ENCODE results near the gene WDFY1.

Gene WDFY1

DNA sequence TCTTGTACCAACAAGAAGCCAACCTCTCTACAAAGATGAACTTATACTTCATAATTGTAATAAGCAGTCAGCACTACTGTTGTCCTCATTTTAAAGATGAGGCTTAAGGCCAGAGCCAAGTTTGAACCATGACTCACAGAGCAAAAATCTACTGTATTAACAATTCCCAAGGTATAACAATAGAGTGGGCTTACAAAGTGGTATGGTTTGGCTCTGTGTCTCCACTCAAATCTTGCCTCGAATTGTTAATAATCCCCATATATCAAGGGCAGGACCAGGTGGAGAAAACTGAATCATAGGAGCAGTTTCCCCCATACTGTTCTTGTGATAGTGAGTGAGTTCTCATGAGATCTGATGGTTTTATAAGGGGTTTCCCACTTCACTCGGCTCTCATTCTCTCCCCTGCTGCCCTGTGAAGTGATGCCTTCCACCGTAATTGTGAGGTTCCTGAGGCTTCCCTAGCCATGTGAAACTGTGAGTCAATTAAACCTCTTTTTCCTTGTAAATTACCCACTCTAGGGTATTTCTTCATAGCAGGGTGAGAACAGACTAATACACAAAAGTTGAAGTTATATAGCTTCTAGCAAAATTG, 31.6 kb upstream of the WDFY1 start:
- H3K36me3 ChIP-seq (ENCODE audit: insufficient read depth, low read length) = peaks cover 64% of the 10 kb centered on the region

DNA sequence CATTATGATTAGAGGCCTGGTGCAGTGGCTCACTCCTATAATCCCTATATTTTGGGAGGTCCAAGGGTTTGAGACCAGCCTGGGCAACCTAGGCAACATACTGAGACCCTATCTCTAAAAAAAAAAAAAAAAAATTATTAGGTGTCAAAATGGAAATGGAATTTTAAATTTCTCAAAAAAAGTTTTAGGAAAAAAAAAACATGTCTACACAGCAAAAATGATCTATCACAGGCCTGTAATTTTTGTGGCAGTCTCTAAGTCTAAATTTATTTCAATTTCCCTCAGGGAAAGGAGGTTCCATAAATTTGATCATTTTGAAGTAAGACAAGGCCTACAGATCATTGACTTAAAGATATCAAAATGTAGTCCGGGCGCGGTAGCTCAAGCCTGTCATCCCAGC, 28.5 kb upstream of the WDFY1 start:
- Histone ChIP-seq H3K27me3 (ENCODE audit: control insufficient read depth, insufficient read depth, low read length) (no peaks in the 10 kb centered on the region), H3K9me3 (replicated peaks; ENCODE audit: low read length) (no peaks in the 10 kb centered on the region), H3K9ac (ENCODE audit: low read depth, low read length) (no peak overlapping the region)

More for the DNA sequence above, 31.6 kb upstream of the WDFY1 start:
- H3K4me1 ChIP-seq (ENCODE audit: control insufficient read depth, insufficient read depth, low read length) = peaks cover 14% of the 10 kb centered on the region
- H3K4me3 ChIP-seq (ENCODE audit: low read length) = no peak overlapping the region
- H3K9me3 ChIP-seq (replicated peaks; ENCODE audit: low read length) = no peaks in the 10 kb centered on the region
- H3K27me3 ChIP-seq (ENCODE audit: control insufficient read depth, insufficient read depth, low read length) = no peaks in the 10 kb centered on the region
- H3K9ac ChIP-seq (ENCODE audit: low read depth, low read length) = no peak overlapping the region
- H3K4me2 ChIP-seq (ENCODE audit: low read length) = no peak overlapping the region

DNA sequence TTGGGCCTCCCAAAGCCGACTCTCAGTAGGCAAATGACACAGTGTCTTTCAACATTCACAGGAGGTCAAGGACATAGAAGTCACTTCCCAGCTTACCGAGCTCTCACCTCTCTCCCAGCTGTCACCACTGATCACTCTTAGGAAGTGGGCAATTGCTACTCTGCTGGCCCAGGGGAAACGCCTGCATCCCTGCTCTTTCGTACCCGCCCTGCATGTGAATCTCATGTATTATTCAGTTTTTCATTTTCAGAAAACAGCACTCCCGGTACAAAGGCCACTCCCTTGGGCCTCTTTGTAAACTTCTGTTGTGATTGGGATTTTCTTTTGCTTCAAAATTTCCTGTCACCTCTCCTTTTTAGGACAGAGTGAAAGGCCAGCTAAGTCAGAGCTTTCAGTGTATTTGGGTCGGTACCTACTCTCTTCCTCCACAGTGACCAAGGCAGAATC, 27.5 kb upstream of the WDFY1 start:
- Histone ChIP-seq H3K36me3 (ENCODE audit: insufficient read depth, low read length) (peaks cover 26% of the 10 kb centered on the region), H3K9ac (ENCODE audit: low read depth, low read length) (no peak overlapping the region), H3K4me3 (ENCODE audit: low read length) (no peak overlapping the region), H3K4me2 (ENCODE audit: low read length) (no peak overlapping the region), H3K4me1 (ENCODE audit: control insufficient read depth, insufficient read depth, low read length) (peaks cover 21% of the 10 kb centered on the region), H3K27me3 (ENCODE audit: control insufficient read depth, insufficient read depth, low read length) (no peaks in the 10 kb centered on the region), H3K9me3 (replicated peaks; ENCODE audit: low read length) (no peaks in the 10 kb centered on the region)

More for the DNA sequence above, 28.5 kb upstream of the WDFY1 start:
- Histone ChIP-seq H3K4me1 (ENCODE audit: control insufficient read depth, insufficient read depth, low read length) (peaks cover 14% of the 10 kb centered on the region), H3K36me3 (ENCODE audit: insufficient read depth, low read length) (peaks cover 33% of the 10 kb centered on the region), H3K4me3 (ENCODE audit: low read length) (no peak overlapping the region), H3K4me2 (ENCODE audit: low read length) (no peak overlapping the region)

DNA sequence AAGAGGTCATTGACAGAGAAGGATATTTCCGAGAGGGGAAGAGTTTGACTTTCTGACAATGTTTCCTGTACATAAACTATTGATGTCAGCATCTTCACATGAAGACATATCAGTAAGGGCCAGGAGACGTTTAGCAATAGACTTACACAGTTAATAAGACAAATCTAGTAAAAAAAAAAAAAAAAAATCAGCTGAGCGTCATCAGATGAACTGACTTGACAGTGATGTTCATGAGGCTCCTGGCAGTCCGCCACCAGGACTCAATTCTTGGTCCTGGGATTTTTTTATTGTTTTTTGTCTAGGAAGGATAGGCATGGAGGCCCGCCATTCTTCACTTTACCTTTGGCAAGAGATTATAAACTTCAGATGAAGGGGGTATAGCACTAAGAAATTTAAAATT, 26.6 kb upstream of the WDFY1 start:
- H3K4me2 ChIP-seq (ENCODE audit: low read length) = no peak overlapping the region
- H3K4me1 ChIP-seq (ENCODE audit: control insufficient read depth, insufficient read depth, low read length) = peaks cover 16% of the 10 kb centered on the region
- peaks cover 24% of the 10 kb centered on the region for H3K36me3 ChIP-seq (ENCODE audit: insufficient read depth, low read length)
- no peak overlapping the region for H3K9ac ChIP-seq (ENCODE audit: low read depth, low read length)
- H3K4me3 ChIP-seq (ENCODE audit: low read length) = no peak overlapping the region
- H3K9me3 ChIP-seq (replicated peaks; ENCODE audit: low read length) = no peaks in the 10 kb centered on the region
- H3K27me3 ChIP-seq (ENCODE audit: control insufficient read depth, insufficient read depth, low read length) = no peaks in the 10 kb centered on the region

DNA sequence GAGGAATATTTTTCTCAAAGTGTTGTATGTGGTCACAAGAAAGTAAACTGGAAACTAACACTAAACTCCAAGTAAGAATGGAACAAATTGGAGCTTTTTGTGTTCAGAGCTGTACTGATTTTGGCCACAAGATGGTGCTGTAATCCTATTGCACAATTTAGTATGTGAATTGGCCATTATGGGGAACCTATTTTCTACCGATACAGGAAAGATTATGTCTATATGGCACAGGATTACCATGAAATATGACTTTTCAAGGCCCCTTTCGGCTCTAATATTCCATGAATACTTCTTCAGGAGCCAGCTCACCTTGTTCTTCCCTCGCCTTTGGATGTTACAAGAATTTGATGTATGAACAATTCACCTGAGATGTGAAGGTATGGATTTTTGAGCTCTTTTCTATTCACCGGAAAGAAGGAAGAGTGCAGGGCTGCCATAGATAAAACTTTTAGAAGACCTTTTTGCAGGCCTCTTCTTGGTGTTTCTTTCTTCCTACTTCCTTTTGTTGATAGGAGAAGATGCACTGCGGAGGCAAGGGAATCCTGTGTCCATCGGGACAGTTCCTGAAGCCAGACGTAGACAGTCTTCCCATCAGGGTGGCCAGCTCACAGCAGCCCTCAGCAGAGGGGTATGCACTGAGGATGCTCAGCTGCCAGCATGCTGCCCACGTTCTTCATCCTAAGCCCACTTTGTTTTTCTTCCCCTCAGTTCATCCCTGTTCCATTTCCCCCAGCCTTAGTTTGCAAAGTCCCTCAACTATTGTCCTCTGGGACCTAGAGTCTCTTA, 25.4 kb upstream of the WDFY1 start:
- H3K9ac ChIP-seq (ENCODE audit: low read depth, low read length) = no peak overlapping the region
- H3K4me1 ChIP-seq (ENCODE audit: control insufficient read depth, insufficient read depth, low read length) = peaks cover 11% of the 10 kb centered on the region
- no peak overlapping the region for H3K4me3 ChIP-seq (ENCODE audit: low read length)
- H3K4me2 ChIP-seq (ENCODE audit: low read length) = no peak overlapping the region
- H3K9me3 ChIP-seq (replicated peaks; ENCODE audit: low read length) = no peaks in the 10 kb centered on the region
- H3K27me3 ChIP-seq (ENCODE audit: control insufficient read depth, insufficient read depth, low read length) = no peaks in the 10 kb centered on the region
- H3K36me3 ChIP-seq (ENCODE audit: insufficient read depth, low read length) = peaks cover 19% of the 10 kb centered on the region

DNA sequence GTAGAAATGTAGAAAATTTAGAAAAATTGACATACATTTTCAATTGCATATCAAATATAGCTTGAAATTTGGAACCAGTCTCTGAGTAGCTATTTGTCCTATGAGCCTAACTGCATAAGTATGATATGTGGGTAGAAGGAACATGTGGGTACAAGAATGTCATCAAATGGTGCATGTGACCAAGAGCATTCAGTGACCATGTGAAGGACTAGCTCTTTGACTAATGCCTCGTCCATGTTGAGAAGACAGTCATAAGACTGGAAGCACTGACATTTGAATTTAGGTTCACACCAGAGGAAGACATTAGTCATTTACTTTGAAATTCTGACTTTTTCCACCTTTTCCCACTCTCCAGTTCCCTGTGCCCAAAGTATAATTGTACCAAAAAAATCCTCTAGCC, 24.7 kb upstream of the WDFY1 start:
- Histone ChIP-seq H3K4me1 (ENCODE audit: control insufficient read depth, insufficient read depth, low read length) (peaks cover 11% of the 10 kb centered on the region), H3K9ac (ENCODE audit: low read depth, low read length) (no peak overlapping the region), H3K4me2 (ENCODE audit: low read length) (no peak overlapping the region), H3K36me3 (ENCODE audit: insufficient read depth, low read length) (peaks cover 22% of the 10 kb centered on the region), H3K4me3 (ENCODE audit: low read length) (no peak overlapping the region), H3K9me3 (replicated peaks; ENCODE audit: low read length) (no peaks in the 10 kb centered on the region), H3K27me3 (ENCODE audit: control insufficient read depth, insufficient read depth, low read length) (no peaks in the 10 kb centered on the region)

DNA sequence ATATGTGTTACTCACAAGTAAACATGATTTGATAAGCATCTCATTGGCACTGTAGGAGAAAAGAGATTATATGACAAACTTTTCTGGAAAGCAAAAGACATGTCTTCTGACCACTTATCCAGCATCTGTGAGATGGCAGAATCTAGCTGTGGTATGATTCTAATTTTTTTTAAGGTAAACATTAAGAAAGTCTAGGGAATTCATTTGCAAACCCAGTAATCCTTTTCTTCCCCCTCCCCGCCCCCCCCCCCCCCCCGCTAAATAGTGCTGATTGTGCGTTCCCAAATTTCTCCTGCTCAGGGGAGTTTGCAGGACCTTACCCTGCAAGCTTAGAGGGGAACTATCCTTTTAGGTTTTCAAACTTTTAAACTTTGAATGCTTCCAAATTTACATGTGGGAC, 24.2 kb upstream of the WDFY1 start:
- Histone ChIP-seq H3K4me1 (ENCODE audit: control insufficient read depth, insufficient read depth, low read length) (peaks cover 11% of the 10 kb centered on the region), H3K9me3 (replicated peaks; ENCODE audit: low read length) (no peaks in the 10 kb centered on the region), H3K4me2 (ENCODE audit: low read length) (no peak overlapping the region), H3K27me3 (ENCODE audit: control insufficient read depth, insufficient read depth, low read length) (no peaks in the 10 kb centered on the region), H3K4me3 (ENCODE audit: low read length) (no peak overlapping the region), H3K36me3 (ENCODE audit: insufficient read depth, low read length) (peaks cover 28% of the 10 kb centered on the region), H3K9ac (ENCODE audit: low read depth, low read length) (no peak overlapping the region)

DNA sequence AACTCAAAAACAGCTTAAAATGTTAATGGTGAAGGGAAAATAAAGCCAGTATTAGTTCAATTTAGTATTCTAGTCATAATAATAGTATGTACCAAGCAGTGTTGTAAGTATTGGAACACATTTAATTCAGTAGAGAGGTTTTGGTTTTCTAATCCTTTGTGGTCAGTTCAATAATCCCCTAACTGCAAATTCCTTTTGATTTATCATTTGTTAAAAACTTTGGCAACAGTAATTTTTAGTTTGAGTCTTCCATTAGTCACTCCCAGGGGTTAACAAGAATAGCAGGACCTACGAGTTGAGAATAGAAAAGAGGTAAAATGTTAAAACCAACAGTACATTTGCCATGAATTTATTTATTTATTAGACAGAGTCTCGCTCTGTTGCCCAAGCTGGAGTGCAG, 22.8 kb upstream of the WDFY1 start:
- Histone ChIP-seq H3K9ac (ENCODE audit: low read depth, low read length) (no peak overlapping the region), H3K4me1 (ENCODE audit: control insufficient read depth, insufficient read depth, low read length) (peaks cover 11% of the 10 kb centered on the region), H3K9me3 (replicated peaks; ENCODE audit: low read length) (no peaks in the 10 kb centered on the region), H3K36me3 (ENCODE audit: insufficient read depth, low read length) (peaks cover 35% of the 10 kb centered on the region), H3K4me3 (ENCODE audit: low read length) (no peak overlapping the region), H3K27me3 (ENCODE audit: control insufficient read depth, insufficient read depth, low read length) (no peaks in the 10 kb centered on the region), H3K4me2 (ENCODE audit: low read length) (peak overlapping the region; percentile 8)

DNA sequence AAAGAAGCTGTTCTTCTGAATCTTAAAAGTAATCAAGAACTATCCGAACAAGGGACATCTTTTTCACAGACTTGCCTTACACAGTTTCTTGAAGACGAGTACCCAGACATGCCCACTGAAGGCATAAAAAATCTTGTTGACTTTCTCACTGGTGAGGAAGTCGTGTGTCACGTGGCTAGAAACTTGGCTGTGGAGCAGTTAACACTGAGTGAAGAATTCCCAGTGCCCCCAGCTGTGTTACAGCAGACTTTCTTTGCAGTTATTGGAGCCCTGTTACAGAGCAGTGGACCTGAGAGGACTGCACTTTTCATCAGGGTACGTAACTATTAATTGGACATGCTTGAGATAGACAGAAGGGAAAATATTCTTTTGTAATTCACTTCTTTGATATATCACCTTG, 14.6 kb upstream of the WDFY1 start:
- peaks cover 33% of the 10 kb centered on the region for H3K36me3 ChIP-seq (ENCODE audit: insufficient read depth, low read length)
- H3K27me3 ChIP-seq (ENCODE audit: control insufficient read depth, insufficient read depth, low read length) = no peaks in the 10 kb centered on the region
- H3K9ac ChIP-seq (ENCODE audit: low read depth, low read length) = no peak overlapping the region
- peak overlapping the region; percentile 72 for H3K4me2 ChIP-seq (ENCODE audit: low read length)
- H3K9me3 ChIP-seq (replicated peaks; ENCODE audit: low read length) = no peaks in the 10 kb centered on the region
- peaks cover 36% of the 10 kb centered on the region for H3K4me1 ChIP-seq (ENCODE audit: control insufficient read depth, insufficient read depth, low read length)
- no peak overlapping the region for H3K4me3 ChIP-seq (ENCODE audit: low read length)

DNA sequence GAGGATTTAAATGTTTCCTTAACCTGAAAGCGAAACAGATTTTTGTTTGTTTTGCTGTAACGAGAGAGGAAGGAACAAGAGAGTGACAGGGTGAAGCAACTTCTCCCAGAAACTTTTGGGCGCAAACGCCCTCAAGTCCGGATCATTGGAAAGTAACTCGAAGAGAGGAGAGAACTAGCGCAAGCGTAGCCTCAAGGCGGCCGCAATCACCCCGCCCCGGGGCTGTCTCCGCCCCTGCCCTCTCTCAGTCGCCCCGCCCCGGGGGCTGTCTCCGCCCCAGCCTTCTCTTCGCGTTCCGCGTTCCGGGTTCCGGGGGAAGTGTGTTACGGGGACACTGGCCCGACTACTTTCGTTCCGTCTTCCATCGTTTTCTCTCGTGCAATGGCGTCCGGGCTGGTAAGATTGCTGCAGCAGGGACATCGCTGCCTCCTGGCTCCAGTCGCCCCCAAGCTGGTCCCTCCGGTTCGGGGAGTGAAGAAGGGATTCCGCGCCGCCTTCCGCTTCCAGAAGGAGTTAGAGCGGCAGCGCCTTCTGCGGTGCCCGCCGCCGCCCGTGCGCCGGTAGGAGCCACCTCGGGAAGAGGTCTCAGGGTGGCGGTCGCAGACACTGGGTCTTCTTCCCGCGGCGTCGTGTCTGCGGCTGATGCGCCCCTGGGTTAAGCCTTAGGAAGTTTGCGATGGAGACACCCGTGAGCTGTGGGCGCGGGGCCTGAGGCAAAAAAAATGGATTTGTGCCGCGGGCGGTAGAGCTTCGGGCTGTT, 12.1 kb upstream of the WDFY1 start, which contains the start of gene MRPL44:
TSS of gene MRPL44 (plus strand) at position 372 of the 760 bp plus-strand sequence. CDS start at position 382, 10 bp downstream.
- Histone ChIP-seq H3K4me1 (ENCODE audit: control insufficient read depth, insufficient read depth, low read length) (peaks cover 40% of the 10 kb centered on the region), H3K27me3 (ENCODE audit: control insufficient read depth, insufficient read depth, low read length) (no peaks in the 10 kb centered on the region), H3K36me3 (ENCODE audit: insufficient read depth, low read length) (peaks cover 22% of the 10 kb centered on the region), H3K4me3 (ENCODE audit: low read length) (peak within 1 kb of the TSS; percentile 88), H3K4me2 (ENCODE audit: low read length) (peak within 1 kb of the TSS; percentile 79), H3K9me3 (replicated peaks; ENCODE audit: low read length) (no peaks in the 10 kb centered on the region), H3K9ac (ENCODE audit: low read depth, low read length) (peak within 1 kb of the TSS; percentile 95)

DNA sequence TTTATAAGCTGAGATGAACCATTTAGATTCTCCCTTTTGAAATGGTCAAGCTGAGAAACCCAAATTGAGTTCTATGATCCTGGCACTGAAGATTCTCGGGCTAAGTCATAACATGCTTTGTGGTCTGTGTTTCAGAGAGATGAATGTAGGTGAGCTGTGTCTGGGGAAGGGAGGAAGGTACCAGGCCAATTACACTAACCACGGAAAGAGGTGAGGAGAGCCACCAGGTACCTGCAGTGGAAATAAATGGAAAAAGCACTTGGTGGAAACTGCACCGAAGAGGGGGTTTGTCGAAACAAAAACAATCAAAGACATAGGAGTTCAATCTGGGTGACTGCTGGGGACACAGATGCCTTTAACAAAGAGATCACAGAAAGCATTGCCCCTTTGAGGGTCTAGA, 11.2 kb upstream of the WDFY1 start:
- Histone ChIP-seq H3K4me1 (ENCODE audit: control insufficient read depth, insufficient read depth, low read length) (peaks cover 39% of the 10 kb centered on the region), H3K27me3 (ENCODE audit: control insufficient read depth, insufficient read depth, low read length) (no peaks in the 10 kb centered on the region), H3K36me3 (ENCODE audit: insufficient read depth, low read length) (peaks cover 19% of the 10 kb centered on the region), H3K9me3 (replicated peaks; ENCODE audit: low read length) (no peaks in the 10 kb centered on the region), H3K4me2 (ENCODE audit: low read length) (peak overlapping the region; percentile 79), H3K4me3 (ENCODE audit: low read length) (no peak overlapping the region), H3K9ac (ENCODE audit: low read depth, low read length) (peak overlapping the region; percentile 95)
